ENCODE measurements around the gene IL17RE.
"Not testable (repeated sequence)": the region's sequence is repeated elsewhere in the genome, so short reads cannot be mapped to it uniquely, and the experiment has no call there.

The IL17RE gene

DNA sequence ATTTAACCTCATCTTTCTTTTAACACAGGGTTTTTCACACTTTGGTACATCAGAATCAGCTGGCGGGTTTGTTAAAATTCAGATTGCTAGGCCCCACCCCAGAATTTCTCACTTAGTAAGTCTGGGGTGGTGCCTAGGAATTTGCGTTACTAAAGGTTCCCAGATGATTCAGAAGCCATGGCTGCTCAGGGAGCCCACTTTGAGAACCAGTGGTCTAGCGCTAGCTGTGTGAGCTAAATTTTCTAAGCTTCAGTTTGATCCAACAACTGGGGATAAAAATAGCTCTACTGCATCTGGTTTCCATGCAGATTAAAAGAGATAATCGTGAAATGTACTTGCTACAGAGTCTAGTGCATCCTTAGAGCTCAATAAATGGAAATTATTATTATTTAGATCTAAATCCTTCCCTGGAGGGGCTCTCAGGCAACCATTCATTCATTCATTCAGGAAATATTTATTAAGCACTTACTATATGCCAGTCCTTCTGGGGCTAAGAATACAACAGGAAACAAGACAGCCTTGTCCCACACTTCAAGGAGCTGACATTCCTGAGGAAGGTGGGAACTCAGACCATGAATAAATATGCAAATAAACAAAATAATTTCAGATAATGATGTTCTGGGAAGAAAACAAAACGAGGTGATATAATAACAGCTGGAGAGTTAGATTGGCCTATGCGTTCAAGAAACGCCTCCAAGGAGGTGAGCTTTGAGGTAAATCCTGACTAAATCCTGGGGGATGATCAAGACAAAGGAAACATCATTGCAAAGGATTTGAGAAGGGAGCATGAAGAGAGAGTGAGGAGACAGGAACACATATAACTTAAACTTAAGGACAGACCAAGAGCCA lies 18.7 kb upstream of the IL17RE start:
- no peak for DNase-seq

DNA sequence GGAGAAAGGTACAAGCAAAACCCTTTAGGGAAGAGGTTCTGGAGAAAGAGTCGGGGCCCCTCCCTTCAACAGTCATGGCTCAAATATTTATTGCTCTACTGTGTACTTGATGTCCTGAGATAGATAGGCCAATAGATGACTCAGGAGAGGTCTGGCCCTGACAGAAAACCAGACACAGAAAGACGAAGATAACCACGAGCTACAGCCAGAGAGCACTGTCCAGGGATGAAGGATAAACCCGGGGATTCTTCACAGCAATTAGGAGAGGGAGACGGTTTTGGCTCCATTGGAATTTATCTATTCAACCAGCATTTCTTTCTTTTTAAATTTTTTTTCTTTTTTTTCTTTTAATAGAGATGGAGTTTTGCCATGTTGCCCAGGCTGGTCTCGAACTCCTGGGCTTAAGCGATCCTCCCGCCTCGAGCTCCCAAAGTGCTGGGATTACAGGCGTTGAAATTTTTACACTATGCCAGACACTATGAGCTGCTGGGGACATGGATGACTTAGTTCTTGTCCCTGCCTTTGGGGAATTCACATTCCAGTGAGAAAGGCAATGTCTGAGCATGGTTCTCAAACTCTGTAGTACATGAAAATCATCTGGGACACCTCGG lies 18.0 kb upstream of the IL17RE start:
- DNase-seq = no peak

DNA sequence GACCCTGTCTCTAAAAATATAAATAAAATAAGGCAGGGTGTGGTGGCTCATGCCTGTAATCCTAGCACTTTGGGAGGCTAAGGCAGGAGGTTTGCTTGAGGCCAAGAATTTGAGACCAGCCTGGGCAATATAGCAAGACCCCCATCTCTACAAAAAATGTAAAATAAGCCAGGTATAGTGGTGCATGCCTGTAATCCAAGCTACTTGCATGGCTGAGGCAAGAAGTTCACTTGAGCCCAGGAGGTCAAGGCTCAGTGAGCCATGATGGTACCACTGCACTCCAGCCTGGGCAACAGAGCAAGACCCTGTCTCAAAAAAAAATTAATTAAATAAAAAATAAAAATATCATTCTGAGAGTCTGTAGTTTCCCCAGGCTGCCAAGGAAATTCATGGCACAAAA lies 16.3 kb upstream of the IL17RE start:
- DNase-seq = no peak

DNA sequence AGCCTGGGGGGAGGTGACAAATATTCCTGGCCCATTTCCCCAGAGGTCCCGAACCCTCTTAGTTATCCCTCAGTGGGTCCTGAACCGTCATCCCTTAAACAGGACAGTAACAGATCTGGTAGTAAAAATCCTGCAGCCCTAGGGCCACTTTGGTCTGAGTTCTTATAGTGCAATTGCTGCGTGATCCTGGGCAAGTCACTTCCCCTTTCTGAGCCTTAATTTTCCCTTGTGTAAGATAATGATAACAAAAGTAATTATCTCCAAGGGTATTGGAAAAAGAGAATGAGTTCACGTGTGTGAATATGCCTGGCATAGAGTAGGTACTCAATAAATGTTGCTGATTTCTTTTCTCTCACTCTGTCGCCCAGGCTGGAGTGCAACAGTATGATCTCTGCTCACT lies 15.2 kb upstream of the IL17RE start:
- DNase-seq = no peak

DNA sequence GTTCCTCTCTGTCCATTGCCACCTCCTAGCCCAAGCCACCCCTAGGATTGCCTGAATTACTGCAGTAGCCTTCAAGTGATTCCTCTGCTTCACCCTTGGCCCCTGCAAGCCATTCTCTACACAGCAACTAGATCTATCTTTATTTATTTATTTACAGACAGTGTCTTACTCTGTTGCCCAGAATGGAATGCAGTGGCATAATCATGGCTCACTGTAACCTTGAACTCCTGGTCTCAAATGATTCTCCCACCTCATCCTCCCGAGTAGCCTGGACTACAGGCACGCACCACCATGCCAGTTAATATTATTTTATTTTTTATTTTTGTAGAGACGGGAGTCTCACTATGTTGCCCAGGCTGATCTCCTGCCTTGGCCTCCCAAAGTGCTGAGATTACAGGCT lies 14.1 kb upstream of the IL17RE start:
- no peak for DNase-seq

DNA sequence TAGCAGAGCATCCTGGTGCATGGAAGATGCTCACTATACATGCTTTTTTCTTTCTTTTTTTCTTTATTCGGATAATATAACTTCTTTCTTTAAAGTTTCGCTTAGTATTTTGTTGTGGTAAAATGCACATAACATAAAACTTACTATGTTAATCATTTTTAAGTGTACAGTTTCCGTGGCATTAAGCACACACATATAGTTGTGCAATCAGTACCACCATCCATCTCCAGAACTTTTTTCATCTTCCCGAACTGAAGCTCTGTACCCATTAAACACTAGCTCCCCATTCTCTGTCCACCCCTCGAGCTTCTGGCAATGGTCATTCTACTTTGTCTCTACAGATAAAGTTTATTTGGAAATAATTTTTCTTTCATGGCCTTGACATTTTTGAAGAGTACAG lies 13.2 kb upstream of the IL17RE start:
- DNase-seq = no peak

DNA sequence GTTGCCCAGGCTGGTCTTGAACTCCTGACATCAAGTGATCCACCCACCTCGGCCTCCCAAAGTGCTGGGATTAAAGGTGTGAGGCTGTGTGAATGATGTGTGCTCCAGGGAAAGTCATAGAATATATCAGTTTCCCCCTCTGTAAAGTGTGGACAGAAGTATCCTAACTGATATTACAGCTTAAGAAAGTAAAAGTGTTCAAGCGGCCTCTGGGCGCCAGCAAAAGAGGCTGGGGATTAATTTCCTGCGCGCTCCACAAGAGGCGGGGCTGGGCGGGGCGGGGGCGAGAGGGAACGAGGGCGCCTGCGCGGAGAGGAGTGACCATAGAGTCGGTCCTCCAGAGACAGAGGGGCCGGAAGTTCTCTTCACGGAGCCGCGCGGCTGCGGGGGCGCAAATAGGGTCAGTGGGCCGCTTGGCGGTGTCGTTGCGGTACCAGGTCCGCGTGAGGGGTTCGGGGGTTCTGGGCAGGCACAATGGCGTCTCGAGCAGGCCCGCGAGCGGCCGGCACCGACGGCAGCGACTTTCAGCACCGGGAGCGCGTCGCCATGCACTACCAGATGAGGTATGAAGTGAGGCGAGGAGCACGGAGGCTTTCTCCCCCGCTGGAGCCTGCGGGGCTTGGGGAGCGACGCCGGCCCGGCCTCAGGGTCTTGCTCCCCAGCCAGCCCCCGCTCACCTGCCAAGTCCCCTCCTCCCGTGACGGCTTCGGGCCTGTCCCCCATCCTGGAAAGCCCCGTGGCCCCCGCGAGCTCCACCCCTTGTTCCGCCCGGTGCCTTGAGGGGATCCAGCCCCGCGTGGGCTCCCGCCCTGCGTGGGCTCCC lies 12.2 kb upstream of the IL17RE start, which contains the start of gene JAGN1:
JAGN1 (plus strand) TSS at position 362 of the 823 bp plus-strand sequence; CDS start at position 475, 113 bp downstream.
- peak; percentile 16 for DNase-seq

DNA sequence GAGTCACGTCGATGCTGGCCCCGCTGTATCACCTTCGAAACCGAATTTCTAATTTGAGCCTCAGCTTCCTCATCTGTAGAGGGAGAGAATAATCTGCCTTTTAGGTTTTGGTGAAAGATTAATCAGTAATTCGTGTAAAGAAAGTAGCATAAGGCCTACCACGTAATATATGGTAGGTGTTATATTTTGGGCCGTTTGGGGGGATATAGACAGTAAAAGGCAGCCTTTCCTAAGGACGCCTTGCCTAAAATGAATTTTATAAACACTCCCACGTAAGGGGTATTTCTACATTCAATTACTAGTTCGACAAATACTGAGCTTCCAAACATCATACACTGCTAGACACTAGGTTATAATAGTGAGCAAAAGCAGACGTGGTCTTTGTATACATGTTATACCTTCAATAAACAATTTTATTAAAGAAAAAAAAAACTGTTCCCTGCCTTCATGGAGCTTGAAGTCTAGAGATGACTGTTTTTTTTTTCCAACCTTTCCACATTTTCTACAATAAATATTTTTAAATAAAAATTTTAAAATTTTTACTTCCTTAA lies 11.5 kb upstream of the IL17RE start:
- DNase-seq = no peak

DNA sequence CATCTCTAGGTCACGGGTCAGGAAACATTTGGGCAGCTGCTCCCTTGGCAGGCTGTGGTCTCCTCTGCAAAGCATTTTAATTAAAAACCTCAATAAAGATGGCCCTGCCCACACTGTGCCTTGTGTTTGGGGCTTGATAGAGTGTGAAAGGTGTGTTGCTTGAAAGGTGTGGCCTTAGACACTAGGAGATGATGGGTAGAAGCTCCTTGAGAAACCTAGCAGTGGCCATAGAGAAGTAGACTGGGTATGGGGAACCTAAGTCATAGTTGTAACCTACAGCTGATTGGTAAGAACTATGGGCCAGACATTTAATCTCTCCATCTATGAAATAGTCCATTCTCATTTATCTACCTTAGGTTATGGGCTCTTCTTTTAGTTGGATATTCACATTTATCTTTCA lies 8.9 kb upstream of the IL17RE start:
- DNase-seq = no peak

DNA sequence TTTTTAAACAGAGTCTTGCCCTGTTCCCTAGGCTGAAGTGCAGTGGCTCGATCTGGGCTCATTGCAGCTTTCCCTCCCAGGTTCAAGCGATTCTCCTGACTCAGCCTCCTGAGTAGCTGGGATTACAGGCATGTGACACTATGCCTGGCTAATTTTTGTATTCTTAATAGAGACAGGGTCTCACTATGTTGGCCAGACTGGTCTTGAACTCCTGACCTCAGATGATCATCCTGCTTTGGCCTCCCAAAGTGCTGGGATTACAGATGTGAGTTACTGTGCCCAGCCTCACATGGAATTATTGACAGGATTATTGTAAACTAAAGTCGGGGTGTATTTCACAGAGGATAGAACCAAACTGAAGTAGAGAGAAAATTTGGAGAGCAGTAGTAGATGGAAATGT lies 6.9 kb upstream of the IL17RE start:
- DNase-seq = not testable (repeated sequence)

DNA sequence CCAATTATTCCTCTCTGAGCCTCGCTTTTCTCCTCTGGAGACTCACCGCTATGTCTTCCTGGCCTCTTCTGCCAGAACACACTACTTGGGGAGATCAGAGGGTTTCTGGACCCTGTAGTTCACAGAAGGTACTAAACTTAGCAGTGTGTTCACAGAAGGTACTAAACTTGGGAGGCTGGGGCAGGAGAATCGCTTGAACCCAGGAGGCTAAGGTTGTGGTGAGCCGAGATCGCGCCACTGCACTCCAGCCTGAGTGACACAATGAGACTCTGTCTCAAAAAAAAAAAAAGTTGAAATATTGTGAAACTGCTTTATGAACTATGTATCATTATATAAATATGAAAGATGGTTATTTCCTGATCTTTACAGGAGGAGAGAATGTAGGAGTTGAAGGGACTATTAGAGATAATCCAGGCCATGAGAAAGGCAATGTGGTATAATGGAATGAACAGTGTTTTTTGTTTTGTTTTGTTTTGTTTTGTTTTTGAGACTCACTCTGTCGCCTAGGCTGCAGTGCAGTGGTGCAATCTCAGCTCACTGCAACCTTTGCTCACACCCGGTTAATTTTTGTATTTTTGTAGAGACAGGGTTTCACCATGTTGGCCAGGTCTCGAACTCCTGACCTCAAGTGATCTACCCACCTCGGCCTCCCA lies 5.8 kb upstream of the IL17RE start:
- DNase-seq = not testable (repeated sequence)

DNA sequence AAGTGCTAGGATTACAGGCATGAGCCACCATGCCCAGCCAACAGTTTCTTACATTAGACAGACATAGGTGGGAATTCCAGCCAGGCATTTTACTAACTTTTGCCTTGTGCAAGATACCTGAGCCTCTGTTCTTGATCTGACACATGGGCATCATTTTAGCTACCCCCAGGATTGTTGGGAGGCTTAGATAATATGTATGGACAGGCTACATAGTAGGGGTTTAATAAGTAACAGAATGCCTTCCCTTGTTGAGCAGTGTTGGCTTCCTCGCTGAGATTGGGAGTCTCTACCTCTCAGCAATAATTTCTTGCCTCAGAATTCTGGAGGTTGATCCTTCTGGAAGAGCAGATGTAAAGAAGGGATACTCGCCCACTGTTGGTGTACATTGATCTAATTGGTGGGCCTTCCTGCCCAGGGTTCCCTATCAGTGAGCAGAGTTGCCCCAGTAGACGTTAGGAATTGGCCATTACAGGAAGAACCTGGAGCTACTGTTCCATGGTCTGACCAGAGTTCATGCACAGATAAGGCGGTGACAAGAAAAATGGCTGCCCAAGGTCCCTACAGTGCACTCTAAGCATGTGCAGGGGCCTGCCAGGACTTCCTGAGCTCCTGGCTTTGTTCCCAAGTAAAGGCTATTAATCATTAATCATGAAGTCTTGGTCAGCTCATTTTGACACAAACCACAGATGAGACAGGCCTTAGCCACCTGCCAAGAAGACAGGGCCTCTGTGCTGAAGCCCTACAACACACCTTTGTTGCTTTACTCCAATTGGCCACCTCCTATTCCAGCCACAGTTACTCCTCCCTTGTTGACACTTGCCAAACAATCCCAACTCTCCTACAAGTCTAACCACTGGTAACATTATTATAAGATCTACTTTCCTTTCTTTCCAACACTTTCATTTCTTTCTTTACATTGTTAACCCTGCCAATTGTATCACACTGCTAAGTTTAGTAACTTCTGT lies 5.0 kb upstream of the IL17RE start:
- no peak for DNase-seq

DNA sequence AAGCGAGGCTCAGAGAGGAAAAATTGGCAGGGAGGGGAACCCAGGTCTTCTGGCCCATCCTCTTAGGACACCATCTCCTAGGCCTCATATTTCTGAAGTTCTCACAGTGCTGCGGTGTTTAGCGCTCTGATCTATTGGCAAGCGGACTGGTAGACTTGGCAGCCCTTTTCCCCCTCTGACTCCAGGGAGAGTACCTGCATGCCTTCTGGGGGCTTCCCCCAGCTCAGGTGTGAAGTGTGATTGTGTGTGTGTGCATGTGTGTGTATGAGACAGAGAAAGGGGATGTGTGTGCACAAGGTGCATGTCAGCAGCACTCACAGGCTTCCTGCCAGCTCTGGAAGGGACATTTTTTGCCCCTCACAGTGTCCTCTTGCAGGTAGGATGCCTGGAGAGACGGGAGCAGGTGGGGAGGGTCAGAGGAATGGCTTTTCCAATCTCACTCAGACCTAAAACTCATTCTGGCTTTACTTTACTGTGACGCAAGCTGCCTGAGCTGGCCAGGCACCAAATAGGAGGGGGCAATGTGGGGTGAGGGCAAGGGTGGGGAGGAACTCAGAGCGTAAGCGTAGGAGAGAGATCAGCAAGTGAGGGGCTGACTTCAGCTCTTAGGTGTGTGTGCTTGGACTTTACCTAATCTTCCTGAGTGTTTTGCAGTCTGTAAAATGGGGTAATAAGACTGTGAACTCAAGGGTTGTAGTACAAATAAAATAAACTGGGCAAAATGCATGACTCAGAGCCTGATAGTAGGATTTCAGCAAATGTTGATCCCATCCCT lies 4.0 kb upstream of the IL17RE start:
- no peak for DNase-seq

DNA sequence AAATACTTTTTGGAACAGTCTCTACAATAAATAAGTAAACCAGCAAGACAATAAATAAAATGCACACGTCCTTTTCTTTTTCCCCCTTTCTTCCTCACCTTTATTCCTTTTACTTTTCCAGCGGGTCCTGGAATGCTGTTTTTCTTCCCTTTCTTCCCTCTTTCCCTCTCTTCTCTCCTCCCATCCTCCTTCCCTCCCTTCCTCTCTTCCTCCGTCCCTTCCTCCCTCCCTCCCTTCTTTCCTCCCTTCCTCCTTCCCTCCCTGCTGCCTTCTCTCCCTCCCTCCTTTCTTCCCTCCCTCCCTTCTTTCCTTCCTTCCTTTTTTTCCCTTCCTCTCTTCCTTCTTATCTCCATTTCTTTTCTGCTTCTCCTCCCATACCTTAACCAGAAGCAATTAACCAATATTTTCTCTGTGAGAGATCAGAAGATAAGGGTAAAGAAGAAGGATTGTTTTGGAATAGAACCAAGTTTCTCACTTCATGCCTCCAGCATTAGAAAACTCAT lies 3.3 kb upstream of the IL17RE start:
- DNase-seq = no peak

DNA sequence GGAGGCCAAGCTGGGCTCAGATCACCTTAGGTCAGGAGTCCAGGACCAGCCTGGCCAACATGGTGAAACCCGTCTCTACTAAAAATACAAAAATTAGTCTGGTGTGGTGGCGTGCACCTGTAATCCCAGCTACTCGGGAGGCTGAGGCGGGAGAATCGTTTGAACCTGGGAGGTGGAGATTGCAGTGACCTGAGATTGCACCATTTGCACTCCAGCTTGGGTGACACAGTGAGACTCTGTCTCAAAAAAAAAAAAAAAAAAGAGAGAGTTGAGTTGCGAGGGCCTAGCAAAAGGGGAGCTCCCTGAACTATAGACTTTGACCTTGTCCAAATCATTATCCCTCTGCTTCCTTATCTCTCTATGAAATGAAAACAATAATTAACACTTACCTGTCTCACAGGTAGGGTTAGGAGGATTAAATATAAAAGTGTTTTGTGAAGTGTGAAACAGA lies 1.7 kb upstream of the IL17RE start:
- not testable (repeated sequence) for DNase-seq

DNA sequence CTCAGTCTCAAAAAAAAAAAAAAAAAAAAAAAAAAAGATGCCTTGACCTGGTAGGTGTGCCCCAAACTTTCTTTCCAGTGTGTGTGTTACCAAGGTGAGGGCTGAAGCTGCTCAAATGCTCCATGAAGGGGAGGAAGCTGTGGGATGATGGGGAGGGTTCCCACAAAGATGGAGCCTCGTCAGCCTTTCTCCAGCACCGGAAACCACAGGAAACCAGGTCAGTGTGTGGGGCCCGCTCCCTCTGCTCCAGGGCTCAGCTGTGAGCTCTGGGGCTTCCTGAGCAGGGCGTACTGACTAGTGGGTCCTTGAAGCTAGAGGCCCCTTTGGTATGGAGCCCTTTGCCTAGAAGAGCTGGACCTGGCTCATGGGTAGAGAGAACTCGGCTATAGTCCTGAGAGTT lies 681 bp upstream of the IL17RE start:
- no peak for DNase-seq

DNA sequence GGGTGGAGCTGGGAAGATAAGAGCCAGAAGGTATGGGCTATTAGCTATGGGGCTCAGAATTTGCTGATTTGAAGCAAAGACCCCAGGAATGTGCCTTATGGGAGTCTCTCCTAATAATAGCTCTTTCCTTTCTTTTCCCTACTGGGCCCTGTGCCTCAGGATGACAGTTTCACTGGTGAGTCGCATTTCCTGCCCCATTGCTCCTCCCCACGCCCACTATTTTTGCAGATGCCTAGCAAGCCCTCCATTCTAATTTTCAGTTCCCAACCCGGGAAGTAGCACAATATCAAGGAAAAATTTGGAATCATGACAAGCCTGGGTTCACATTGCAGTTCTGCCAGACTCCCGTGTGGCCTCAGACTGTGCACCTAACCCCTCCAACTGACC lies 583 bp downstream of the IL17RE start:
- DNase-seq = no peak

DNA sequence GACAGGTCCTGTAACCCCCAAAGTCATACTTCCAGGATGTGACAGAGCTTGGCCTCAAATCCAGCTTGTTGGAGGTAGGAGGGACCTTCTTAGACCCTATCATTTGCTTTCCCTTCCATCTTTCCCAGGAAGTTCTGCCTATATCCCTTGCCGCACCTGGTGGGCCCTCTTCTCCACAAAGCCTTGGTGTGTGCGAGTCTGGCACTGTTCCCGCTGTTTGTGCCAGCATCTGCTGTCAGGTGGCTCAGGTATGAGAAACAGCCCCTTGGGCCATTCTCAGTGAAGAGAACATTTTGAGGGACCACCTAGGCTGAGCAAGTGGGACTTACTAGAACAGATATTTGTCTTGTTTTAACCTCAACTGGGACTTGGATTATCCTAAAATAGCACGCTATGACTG lies 1.3 kb downstream of the IL17RE start:
- no peak for DNase-seq

DNA sequence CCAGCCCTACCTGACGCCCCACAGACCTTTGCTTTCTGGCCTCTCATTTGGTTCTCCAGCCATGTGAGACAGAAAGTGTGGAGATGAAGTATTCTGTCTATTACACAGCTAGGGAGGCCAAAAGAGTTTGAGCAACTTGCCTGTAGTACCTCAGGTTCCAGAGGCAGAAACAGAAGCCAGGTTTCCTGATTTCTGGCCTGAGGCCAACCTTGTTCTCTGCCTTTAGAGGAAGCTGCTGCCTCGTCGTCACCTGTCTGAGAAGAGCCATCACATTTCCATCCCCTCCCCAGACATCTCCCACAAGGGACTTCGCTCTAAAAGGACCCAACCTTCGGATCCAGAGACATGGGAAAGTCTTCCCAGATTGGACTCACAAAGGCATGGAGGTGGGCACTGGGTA lies 3.8 kb downstream of the IL17RE start:
- no peak for DNase-seq

DNA sequence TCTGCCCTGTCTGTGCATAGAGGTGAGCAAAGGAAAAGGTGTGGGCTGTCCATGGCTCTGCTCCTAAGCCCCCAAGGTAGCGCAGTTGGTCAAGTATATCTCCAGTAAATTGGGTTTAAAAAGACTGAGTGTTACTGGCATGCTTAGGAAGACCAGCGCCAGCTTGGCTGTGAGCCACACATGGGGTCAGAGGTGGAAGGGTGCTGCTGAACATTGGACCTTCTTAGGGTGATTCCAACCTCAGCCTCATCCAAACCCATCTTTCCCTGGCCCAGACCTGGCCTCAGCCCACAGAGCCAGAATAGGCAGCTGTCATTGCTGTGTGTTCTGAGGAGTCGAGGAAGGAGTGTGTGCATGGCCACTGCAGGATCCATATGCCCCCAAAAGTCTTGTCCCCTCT lies 5.6 kb downstream of the IL17RE start:
- DNase-seq = no peak

Data from DMS79 (cell line).